WTC11 (cell line): Measurements from ENCODE around the gene C5orf63. TPM values are rescaled to one million over a fixed set of nuclear protein-coding genes. Genes with fewer than 3 reads are reported as not detected.
"Not testable (repeated sequence)": the region's sequence is repeated elsewhere in the genome, so short reads cannot be mapped to it uniquely, and the experiment has no call there.

ENCODE experiments used
- ATAC-seq: fragments of 200-7000 bp; cut with Tn5 transposase; 2 replicates; pipeline ENCODE4 v1.10.0; 2021; ENCODE audit warnings: mild to moderate bottlenecking, moderate library complexity
- CTCF ChIA-PET: fragments of 300-600 bp; sonication (Branson Sonifier 250); formaldehyde crosslinking; loops from one replicate; lab custom pipeline; 2021; ENCODE audit warnings: antibody characterized with exemption; lab: Charles Lee
- POLR2A ChIA-PET: fragments of 350-600 bp; sonication (Branson Sonifier 250); formaldehyde crosslinking; loops from one replicate; lab custom pipeline; 2021; ENCODE audit warnings: antibody characterized with exemption; lab: Charles Lee
- DNase-seq: peaks from one replicate; pipeline ENCODE4 v3.0.0; 2021; ENCODE audit warnings: low spot score
- H3K27ac Mint-ChIP-seq: 2 replicates; pipeline ENCODE4 v1.8.0; 2021; ENCODE audit warnings: mixed read lengths
- H3K27me3 Mint-ChIP-seq: 2 replicates; pipeline ENCODE4 v1.8.0; 2021; ENCODE audit warnings: low read depth, mild to moderate bottlenecking, moderate library complexity, mixed read lengths
- H3K36me3 Mint-ChIP-seq: 2 replicates; pipeline ENCODE4 v1.8.0; 2021; ENCODE audit warnings: mixed read lengths
- H3K4me1 Mint-ChIP-seq: 2 replicates; pipeline ENCODE4 v1.8.0; 2022; ENCODE audit warnings: mixed read lengths
- H3K4me3 Mint-ChIP-seq: 2 replicates; pipeline ENCODE4 v1.8.0; 2021; ENCODE audit warnings: mild to moderate bottlenecking, moderate library complexity, mixed read lengths
- H3K9me3 Mint-ChIP-seq: 2 replicates; pipeline ENCODE4 v1.8.0; 2021; ENCODE audit warnings: mixed read lengths
- AR ChIP-seq: fragments of 250-450 bp; sonication (Bioruptor Pico); IDR thresholded peaks from 2 replicates; pipeline ENCODE4 v1.9.0; 2021; ENCODE audit warnings: mild to moderate bottlenecking
- ATF2 ChIP-seq: sonication (generic); formaldehyde crosslinking; IDR thresholded peaks from 2 replicates; pipeline ENCODE4 v1.8.1; 2022; ENCODE audit warnings: low read depth, missing genetic modification reagents, borderline replicate concordance
- CREB1 ChIP-seq: sonication (generic); formaldehyde crosslinking; IDR thresholded peaks from 2 replicates; pipeline ENCODE4 v1.8.0; 2023; ENCODE audit warnings: mild to moderate bottlenecking, missing genetic modification reagents
- FOXK1 ChIP-seq: sonication (generic); formaldehyde crosslinking; IDR thresholded peaks from 2 replicates; pipeline ENCODE4 v1.8.0; 2022; ENCODE audit warnings: mild to moderate bottlenecking, moderate library complexity, missing genetic modification reagents
- FOXP4 ChIP-seq: sonication (generic); formaldehyde crosslinking; IDR thresholded peaks from 2 replicates; pipeline ENCODE4 v1.8.0; 2022; ENCODE audit warnings: mild to moderate bottlenecking, missing genetic modification reagents
- MLX ChIP-seq: sonication (generic); formaldehyde crosslinking; IDR thresholded peaks from 2 replicates; pipeline ENCODE4 v1.8.1; 2023; ENCODE audit warnings: mild to moderate bottlenecking, missing genetic modification reagents, moderate library complexity
- NR1H2 ChIP-seq: sonication (generic); formaldehyde crosslinking; IDR thresholded peaks from 2 replicates; pipeline ENCODE4 v1.9.0; 2021; ENCODE audit warnings: mild to moderate bottlenecking, moderate library complexity, missing genetic modification reagents
- ZNF263 ChIP-seq: sonication (generic); formaldehyde crosslinking; IDR thresholded peaks from 2 replicates; pipeline ENCODE4 v1.8.1; 2022; ENCODE audit warnings: low read depth, mild to moderate bottlenecking, moderate library complexity, missing genetic modification reagents
- ZNF281 ChIP-seq: sonication (generic); formaldehyde crosslinking; IDR thresholded peaks from 2 replicates; pipeline ENCODE4 v1.8.0; 2023; ENCODE audit warnings: mild to moderate bottlenecking, missing genetic modification reagents
- ZNF416 ChIP-seq: fragments of 250-450 bp; sonication (Bioruptor Pico); IDR thresholded peaks from 2 replicates; pipeline ENCODE4 v1.9.0; 2021; ENCODE audit warnings: mild to moderate bottlenecking, inconsistent platforms
- total RNA-seq: library from RNA; stranded (reverse); gene quantifications from 3 replicates; pipeline ENCODE4 v1.2.3, GENCODE V29; 2021
- TF ChIP-seq, protein P1 (sequence below): sonication (generic); formaldehyde crosslinking; IDR thresholded peaks from 2 replicates; pipeline ENCODE4 v1.8.0; 2023; ENCODE audit warnings: missing genetic modification reagents, mild to moderate bottlenecking, borderline replicate concordance

C5orf63 gene
- total RNA-seq, 1 experiment from 2014 or later = 3.1 TPM

DNA sequence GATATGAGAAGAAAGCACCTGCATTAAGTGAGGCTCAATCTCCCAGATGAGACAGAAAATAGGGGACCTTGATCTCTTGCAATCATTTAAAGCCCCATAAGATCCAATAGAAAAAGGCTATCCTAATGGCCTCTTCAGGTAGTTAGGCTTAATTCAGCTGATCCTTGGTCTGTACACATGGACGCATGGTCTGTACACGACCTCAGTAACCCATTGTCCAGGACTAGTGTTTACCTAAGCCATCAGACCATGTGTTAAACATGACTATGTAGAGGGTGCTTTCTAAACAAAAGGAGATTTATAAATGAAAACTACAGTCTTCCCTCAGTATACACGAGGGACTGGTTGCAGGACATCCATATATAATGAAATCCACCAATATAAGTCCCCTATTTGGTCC lies 50.5 kb downstream of the C5orf63 start (continued):
- TF ChIP-seq AR (CRISPR knock-in tag) = no peak
- TF ChIP-seq FOXK1 (CRISPR knock-in tag) = no peak
- TF ChIP-seq, protein P1, sequence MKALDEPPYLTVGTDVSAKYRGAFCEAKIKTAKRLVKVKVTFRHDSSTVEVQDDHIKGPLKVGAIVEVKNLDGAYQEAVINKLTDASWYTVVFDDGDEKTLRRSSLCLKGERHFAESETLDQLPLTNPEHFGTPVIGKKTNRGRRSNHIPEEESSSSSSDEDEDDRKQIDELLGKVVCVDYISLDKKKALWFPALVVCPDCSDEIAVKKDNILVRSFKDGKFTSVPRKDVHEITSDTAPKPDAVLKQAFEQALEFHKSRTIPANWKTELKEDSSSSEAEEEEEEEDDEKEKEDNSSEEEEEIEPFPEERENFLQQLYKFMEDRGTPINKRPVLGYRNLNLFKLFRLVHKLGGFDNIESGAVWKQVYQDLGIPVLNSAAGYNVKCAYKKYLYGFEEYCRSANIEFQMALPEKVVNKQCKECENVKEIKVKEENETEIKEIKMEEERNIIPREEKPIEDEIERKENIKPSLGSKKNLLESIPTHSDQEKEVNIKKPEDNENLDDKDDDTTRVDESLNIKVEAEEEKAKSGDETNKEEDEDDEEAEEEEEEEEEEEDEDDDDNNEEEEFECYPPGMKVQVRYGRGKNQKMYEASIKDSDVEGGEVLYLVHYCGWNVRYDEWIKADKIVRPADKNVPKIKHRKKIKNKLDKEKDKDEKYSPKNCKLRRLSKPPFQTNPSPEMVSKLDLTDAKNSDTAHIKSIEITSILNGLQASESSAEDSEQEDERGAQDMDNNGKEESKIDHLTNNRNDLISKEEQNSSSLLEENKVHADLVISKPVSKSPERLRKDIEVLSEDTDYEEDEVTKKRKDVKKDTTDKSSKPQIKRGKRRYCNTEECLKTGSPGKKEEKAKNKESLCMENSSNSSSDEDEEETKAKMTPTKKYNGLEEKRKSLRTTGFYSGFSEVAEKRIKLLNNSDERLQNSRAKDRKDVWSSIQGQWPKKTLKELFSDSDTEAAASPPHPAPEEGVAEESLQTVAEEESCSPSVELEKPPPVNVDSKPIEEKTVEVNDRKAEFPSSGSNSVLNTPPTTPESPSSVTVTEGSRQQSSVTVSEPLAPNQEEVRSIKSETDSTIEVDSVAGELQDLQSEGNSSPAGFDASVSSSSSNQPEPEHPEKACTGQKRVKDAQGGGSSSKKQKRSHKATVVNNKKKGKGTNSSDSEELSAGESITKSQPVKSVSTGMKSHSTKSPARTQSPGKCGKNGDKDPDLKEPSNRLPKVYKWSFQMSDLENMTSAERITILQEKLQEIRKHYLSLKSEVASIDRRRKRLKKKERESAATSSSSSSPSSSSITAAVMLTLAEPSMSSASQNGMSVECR (CRISPR knock-in tag) = no peak
- TF ChIP-seq FOXP4 (CRISPR knock-in tag) = no peak
- no peak for TF ChIP-seq ZNF263 (CRISPR knock-in tag)
- TF ChIP-seq ATF2 (CRISPR knock-in tag) = no peak
- TF ChIP-seq NR1H2 = no peak
- no peak for TF ChIP-seq ZNF416 (CRISPR knock-in tag)
- no peak for TF ChIP-seq ZNF281
- TF ChIP-seq CREB1 (CRISPR knock-in tag) = no peak

DNA sequence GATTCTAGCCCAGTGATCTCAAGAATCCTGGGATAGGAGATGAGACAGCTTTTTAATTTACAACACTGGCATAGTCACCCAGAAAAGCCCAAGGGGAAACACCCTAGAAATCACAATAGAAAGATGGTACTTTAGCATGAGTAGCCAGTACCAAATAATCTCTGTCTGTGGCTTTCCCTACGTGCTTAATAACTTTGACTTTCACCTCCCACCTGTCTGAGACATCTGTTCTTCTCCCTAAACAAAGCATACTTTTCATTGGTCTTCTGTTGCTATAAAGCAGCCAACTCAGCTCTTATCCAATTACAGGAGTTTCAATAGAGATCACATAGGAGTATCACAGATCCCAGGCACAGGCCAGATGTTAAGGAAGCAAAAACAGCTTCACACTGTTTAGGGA lies 53.4 kb downstream of the C5orf63 start:
- Mint-ChIP-seq H3K9me3 (no peaks in the 10 kb centered on the region; the same call in 1 of the 2 replicates), H3K27ac (no peak overlapping the region), H3K36me3 (no peaks in the 10 kb centered on the region), H3K27me3 (no peaks in the 10 kb centered on the region), H3K4me3 (no peak overlapping the region), H3K4me1 (peaks cover 12% of the 10 kb centered on the region)
- TF ChIP-seq MLX (CRISPR knock-in tag) (no peak), CREB1 (CRISPR knock-in tag) (no peak)
- no peak for DNase-seq
- POLR2A ChIA-PET = no interaction called here
- CTCF ChIA-PET = no interaction called here
- ATAC-seq = no peak

- POLR2A ChIA-PET, ATAC-seq, H3K9me3 Mint-ChIP-seq, H3K4me3 Mint-ChIP-seq, H3K36me3 Mint-ChIP-seq, H3K4me1 Mint-ChIP-seq, CTCF ChIA-PET, H3K27ac Mint-ChIP-seq, H3K27me3 Mint-ChIP-seq, DNase-seq: not testable (repeated sequence)
These were observed 56.6 kb downstream of the C5orf63 start for GRCh38 chr5:127016722-127017121.
